Type B pancreatic cell (in vitro differentiated cells): ENCODE results near the gene MMP2. TPM values are rescaled to one million over a fixed set of nuclear protein-coding genes. Genes with fewer than 3 reads are reported as not detected.

Experiments
- DNase-seq: peaks from one replicate; pipeline ENCODE4 v3.0.0; 2021; ENCODE audit warnings: mixed read lengths; ENCODE audit not compliant: unreplicated experiment; ENCODE audit errors: extremely low spot score
- H3K27ac Mint-ChIP-seq: 2 replicates; pipeline ENCODE4 v1.8.0; 2021; ENCODE audit warnings: mild to moderate bottlenecking, mixed read lengths
- H3K27me3 Mint-ChIP-seq: 2 replicates; pipeline ENCODE4 v1.8.0; 2021; ENCODE audit warnings: mixed read lengths
- H3K36me3 Mint-ChIP-seq: 2 replicates; pipeline ENCODE4 v1.8.0; 2021; ENCODE audit warnings: mixed read lengths
- H3K4me1 Mint-ChIP-seq: one replicate; pipeline ENCODE4 v1.8.0; 2021; ENCODE audit warnings: mixed read lengths; ENCODE audit not compliant: unreplicated experiment
- H3K4me3 Mint-ChIP-seq: 2 replicates; pipeline ENCODE4 v1.8.0; 2021; ENCODE audit warnings: mild to moderate bottlenecking, mixed read lengths
- H3K9me3 Mint-ChIP-seq: 2 replicates; pipeline ENCODE4 v1.8.0; 2021; ENCODE audit warnings: mixed read lengths
- long read RNA-seq: library from polyadenylated mRNA; unstranded; transcript quantifications from one replicate; pipeline ENCODE4 v2.0.0, GENCODE V29; 2020
- total RNA-seq: library from RNA; stranded (reverse); gene quantifications from 2 replicates; pipeline ENCODE4 v1.2.1, GENCODE V29; 2021; ENCODE audit warnings: low replicate concordance
- TF ChIP-seq, protein P1 (sequence below): fragments of 200-600 bp; sonication (generic); conservative IDR thresholded peaks from 2 replicates; pipeline ENCODE4 v1.5.0; 2021; ENCODE audit warnings: antibody characterized with exemption, mild to moderate bottlenecking

Gene MMP2
- 5.7 and 106 TPM in 2 replicates for total RNA-seq
- long read RNA-seq, partial matches to known transcripts: 3 of 3 reads
- long read RNA-seq, other reads (novel, unspliced or antisense): 0 of 3 reads

GRCh38 chr16:55478827-55479429, at the start of gene MMP2:
Gene MMP2, plus strand, starts transcription at chr16:55479198. Its CDS starts 282 bp downstream, at chr16:55479480.
- Mint-ChIP-seq H3K9me3 (no peaks in the 10 kb centered on the region), H3K36me3 (peaks cover 4% of the 10 kb centered on the region), H3K4me3 (peak within 1 kb of the TSS; percentile 94), H3K4me1 (peaks cover 18% of the 10 kb centered on the region), H3K27me3 (peaks cover 68% of the 10 kb centered on the region), H3K27ac (peak within 1 kb of the TSS; percentile 71)
- TF ChIP-seq, protein P1, sequence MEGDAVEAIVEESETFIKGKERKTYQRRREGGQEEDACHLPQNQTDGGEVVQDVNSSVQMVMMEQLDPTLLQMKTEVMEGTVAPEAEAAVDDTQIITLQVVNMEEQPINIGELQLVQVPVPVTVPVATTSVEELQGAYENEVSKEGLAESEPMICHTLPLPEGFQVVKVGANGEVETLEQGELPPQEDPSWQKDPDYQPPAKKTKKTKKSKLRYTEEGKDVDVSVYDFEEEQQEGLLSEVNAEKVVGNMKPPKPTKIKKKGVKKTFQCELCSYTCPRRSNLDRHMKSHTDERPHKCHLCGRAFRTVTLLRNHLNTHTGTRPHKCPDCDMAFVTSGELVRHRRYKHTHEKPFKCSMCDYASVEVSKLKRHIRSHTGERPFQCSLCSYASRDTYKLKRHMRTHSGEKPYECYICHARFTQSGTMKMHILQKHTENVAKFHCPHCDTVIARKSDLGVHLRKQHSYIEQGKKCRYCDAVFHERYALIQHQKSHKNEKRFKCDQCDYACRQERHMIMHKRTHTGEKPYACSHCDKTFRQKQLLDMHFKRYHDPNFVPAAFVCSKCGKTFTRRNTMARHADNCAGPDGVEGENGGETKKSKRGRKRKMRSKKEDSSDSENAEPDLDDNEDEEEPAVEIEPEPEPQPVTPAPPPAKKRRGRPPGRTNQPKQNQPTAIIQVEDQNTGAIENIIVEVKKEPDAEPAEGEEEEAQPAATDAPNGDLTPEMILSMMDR: no peak
- DNase-seq: peak; percentile 80

DNA sequence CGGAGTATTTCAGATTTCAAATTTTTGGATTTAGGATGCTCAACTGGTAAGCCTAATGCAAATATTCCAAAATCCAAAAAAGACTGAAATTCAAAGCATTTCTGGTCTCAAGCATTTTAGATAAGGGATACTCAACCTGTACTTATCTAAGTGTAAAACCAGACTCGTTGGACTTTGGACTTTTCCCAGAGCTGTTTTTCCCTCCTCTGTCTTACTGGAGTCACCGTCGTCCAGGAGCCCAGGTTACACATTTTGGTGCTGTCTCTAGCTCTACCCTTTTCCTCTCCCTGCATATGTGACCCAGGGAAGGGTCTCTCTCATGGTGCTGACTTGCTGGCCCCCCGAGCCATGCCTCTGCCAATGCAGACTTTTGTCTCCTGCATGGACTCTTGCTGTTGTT, 46.0 kb upstream of the MMP2 start:
- Mint-ChIP-seq H3K27me3 (peaks cover 28% of the 10 kb centered on the region), H3K36me3 (no peaks in the 10 kb centered on the region), H3K9me3 (no peaks in the 10 kb centered on the region), H3K4me1 (no peaks in the 10 kb centered on the region), H3K4me3 (no peak overlapping the region), H3K27ac (no peak overlapping the region)
- TF ChIP-seq, protein P1: no peak
- DNase-seq: no peak

- no peaks in the 10 kb centered on the region for H3K36me3 Mint-ChIP-seq
- H3K27ac Mint-ChIP-seq: no peak overlapping the region
- no peaks in the 10 kb centered on the region for H3K9me3 Mint-ChIP-seq
- TF ChIP-seq, protein P1: no peak
- peaks cover 28% of the 10 kb centered on the region for H3K27me3 Mint-ChIP-seq
- no peak overlapping the region for H3K4me3 Mint-ChIP-seq
- no peaks in the 10 kb centered on the region for H3K4me1 Mint-ChIP-seq
- no peak for DNase-seq
These were observed 45.5 kb upstream of the MMP2 start for GRCh38 chr16:55433535-55433934.

GRCh38 chr16:55434000-55434399, 45.0 kb upstream of the MMP2 start:
- H3K4me1 Mint-ChIP-seq: no peaks in the 10 kb centered on the region
- no peak for DNase-seq
- no peak overlapping the region for H3K4me3 Mint-ChIP-seq
- H3K27me3 Mint-ChIP-seq: peaks cover 28% of the 10 kb centered on the region
- no peaks in the 10 kb centered on the region for H3K36me3 Mint-ChIP-seq
- TF ChIP-seq, protein P1: no peak
- H3K27ac Mint-ChIP-seq: no peak overlapping the region
- H3K9me3 Mint-ChIP-seq: no peaks in the 10 kb centered on the region

GRCh38 chr16:55435387-55435786, 43.6 kb upstream of the MMP2 start:
- H3K9me3 Mint-ChIP-seq: no peaks in the 10 kb centered on the region
- H3K27ac Mint-ChIP-seq: no peak overlapping the region
- DNase-seq: no peak
- peaks cover 29% of the 10 kb centered on the region for H3K27me3 Mint-ChIP-seq
- no peaks in the 10 kb centered on the region for H3K36me3 Mint-ChIP-seq
- TF ChIP-seq, protein P1: no peak
- H3K4me1 Mint-ChIP-seq: no peaks in the 10 kb centered on the region
- H3K4me3 Mint-ChIP-seq: no peak overlapping the region
